ENCODE results near the gene PHF5A.

Gene PHF5A

DNA sequence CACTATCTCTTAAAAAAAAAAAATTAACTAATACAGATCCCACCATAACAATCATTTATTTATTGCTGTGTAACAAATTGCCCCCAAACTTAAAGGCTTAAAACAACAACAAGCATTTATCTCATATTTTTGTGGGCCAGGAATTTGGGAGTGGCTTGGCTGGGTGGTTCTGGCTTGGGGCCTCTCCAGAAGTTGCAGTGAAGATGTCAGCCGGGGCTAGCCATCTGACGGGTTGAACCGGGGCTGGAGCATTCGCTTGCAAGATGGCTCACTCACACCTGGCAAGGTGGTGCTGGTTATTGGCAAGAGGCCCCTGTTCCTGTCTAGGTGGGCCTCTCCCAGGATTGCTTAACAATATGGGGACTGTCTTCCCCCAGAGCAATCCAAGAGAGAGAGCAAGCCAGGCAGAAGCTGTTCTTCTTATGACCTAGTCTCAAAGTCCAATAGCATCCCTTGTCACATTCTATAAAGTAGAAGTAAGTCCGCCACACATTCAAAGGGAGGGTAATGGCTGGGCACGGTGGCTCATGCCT is 29.9 kb upstream of the PHF5A start:
- Histone ChIP-seq H4K20me1 (ENCODE audit: insufficient read depth, low read length) (peaks cover 36% of the 10 kb centered on the region), H3K36me3 (ENCODE audit: insufficient read depth, low read length) (peaks cover 31% of the 10 kb centered on the region), H3K9me3 (ENCODE audit: insufficient read depth, low read length, severe bottlenecking) (no peaks in the 10 kb centered on the region), H3K9ac (ENCODE audit: low read depth, low read length) (no peak overlapping the region), H3K27ac (ENCODE audit: low read length) (no peak overlapping the region), H3K4me3 (ENCODE audit: low read depth in 1 of 2, low read length in 2 of 2) (no peak overlapping the region), H3K4me1 (ENCODE audit: insufficient read depth, low read length) (no peaks in the 10 kb centered on the region), H3K4me2 (ENCODE audit: insufficient read depth, low read length) (no peak overlapping the region), H3K79me2 (ENCODE audit: insufficient read depth, low read length) (peaks cover 57% of the 10 kb centered on the region), H2AFZ (ENCODE audit: low read depth, low read length) (no peak overlapping the region), H3K27me3 (ENCODE audit: insufficient read depth, low read length, poor library complexity) (no peaks in the 10 kb centered on the region)
- ATAC-seq (ENCODE audit: insufficient read depth, low read depth) (no peak), DNase-seq (no peak)
- TF ChIP-seq EZH2 (IDR thresholded peaks at IDR 0.05; ENCODE audit: borderline replicate concordance, low read depth, low read length, severe bottlenecking) (no peak), CTCF (IDR thresholded peaks at IDR 0.05; ENCODE audit: borderline replicate concordance, extremely low read depth, low read length, poor library complexity, severe bottlenecking) (no peak)

DNA sequence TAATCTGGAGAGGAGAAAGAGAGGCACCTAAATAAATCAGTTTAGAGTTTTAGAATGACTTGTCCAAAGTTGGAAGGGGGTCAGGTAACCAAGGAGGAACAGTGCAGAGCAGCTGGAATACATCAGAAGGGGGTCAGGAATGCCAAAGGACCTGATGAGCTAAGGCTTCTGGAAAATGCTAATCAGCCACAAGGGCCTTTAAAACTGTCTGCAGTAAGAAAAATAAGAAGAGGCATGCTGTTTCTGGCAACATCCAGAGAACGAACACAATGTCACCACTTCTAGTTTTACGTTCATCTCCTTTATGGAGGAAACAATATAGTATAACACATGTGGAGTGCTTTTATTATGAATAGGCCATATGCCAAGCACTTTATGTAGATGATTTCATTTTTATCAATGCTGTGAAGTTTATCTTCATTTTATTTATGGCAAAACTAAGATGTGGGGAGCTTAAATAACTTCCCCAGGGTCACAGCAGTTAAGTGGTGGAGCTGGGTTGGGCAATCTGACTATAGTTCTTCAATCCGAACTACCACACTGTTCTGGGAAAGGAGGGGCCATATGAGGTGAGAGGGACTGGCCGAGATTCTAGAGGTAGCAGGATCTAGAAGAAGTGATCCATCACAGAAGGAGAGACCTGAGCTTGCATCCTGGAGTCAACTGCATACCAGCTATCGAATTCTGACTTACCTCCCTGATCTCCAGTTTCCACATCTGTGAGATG is 23.0 kb upstream of the PHF5A start:
- Histone ChIP-seq H4K20me1 (ENCODE audit: insufficient read depth, low read length) (peaks cover 32% of the 10 kb centered on the region), H3K4me2 (ENCODE audit: insufficient read depth, low read length) (no peak overlapping the region), H3K79me2 (ENCODE audit: insufficient read depth, low read length) (peaks cover 90% of the 10 kb centered on the region), H3K27me3 (ENCODE audit: insufficient read depth, low read length, poor library complexity) (no peaks in the 10 kb centered on the region), H3K9ac (ENCODE audit: low read depth, low read length) (no peak overlapping the region), H2AFZ (ENCODE audit: low read depth, low read length) (no peak overlapping the region), H3K27ac (ENCODE audit: low read length) (no peak overlapping the region), H3K4me1 (ENCODE audit: insufficient read depth, low read length) (no peaks in the 10 kb centered on the region), H3K9me3 (ENCODE audit: insufficient read depth, low read length, severe bottlenecking) (no peaks in the 10 kb centered on the region), H3K36me3 (ENCODE audit: insufficient read depth, low read length) (peaks cover 14% of the 10 kb centered on the region; the same call in 1 of the 2 replicates), H3K4me3 (ENCODE audit: low read depth in 1 of 2, low read length in 2 of 2) (no peak overlapping the region)
- TF ChIP-seq EZH2 (IDR thresholded peaks at IDR 0.05; ENCODE audit: borderline replicate concordance, low read depth, low read length, severe bottlenecking) = no peak
- TF ChIP-seq CTCF (IDR thresholded peaks at IDR 0.05; ENCODE audit: borderline replicate concordance, extremely low read depth, low read length, poor library complexity, severe bottlenecking) = no peak
- ATAC-seq (ENCODE audit: insufficient read depth, low read depth) (no peak), DNase-seq (no peak)

DNA sequence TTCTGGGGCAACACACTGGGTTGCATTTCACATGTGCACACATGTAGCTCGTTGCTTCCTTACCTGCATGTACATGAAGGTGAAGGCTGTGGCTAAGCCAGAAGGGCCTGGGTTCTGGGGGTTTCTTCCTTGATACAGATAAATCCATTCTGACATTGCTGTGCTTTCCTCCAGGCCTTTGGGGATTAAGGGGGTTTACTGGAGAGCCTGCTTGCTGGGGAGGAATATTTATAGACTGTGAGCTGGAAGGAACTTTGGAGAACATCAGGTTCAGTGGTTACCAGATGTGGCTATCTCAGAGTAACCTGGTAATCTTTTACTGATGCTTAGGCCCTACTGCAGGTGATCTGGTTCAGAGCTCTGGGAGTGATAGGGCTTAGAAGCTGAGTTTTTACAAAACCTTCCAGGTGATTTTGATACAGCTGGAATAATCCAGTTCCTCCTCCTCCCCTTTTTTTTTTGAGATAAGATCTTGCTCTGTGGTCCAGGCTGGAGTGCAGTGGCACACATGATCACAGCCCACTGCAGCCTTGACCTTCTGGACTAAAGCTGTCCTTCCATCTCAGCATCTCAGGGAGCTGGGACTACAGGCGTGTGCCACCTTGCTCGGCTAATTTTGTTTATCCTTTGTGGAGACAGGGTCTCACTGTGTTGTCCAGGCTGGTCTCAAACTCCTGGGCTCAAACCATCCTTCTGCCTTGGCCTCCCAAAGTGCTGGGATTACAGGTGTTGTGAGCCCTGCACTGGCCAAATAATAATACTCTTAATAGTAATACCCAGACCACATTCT is 20.3 kb upstream of the PHF5A start:
- Histone ChIP-seq H4K20me1 (ENCODE audit: insufficient read depth, low read length) (peaks cover 30% of the 10 kb centered on the region), H3K79me2 (ENCODE audit: insufficient read depth, low read length) (peaks cover 92% of the 10 kb centered on the region), H2AFZ (ENCODE audit: low read depth, low read length) (no peak overlapping the region), H3K4me3 (ENCODE audit: low read depth in 1 of 2, low read length in 2 of 2) (no peak overlapping the region), H3K27ac (ENCODE audit: low read length) (no peak overlapping the region), H3K9ac (ENCODE audit: low read depth, low read length) (no peak overlapping the region), H3K36me3 (ENCODE audit: insufficient read depth, low read length) (peaks cover 10% of the 10 kb centered on the region; the same call in 1 of the 2 replicates), H3K9me3 (ENCODE audit: insufficient read depth, low read length, severe bottlenecking) (no peaks in the 10 kb centered on the region), H3K27me3 (ENCODE audit: insufficient read depth, low read length, poor library complexity) (no peaks in the 10 kb centered on the region), H3K4me2 (ENCODE audit: insufficient read depth, low read length) (no peak overlapping the region), H3K4me1 (ENCODE audit: insufficient read depth, low read length) (no peaks in the 10 kb centered on the region)
- TF ChIP-seq CTCF (IDR thresholded peaks at IDR 0.05; ENCODE audit: borderline replicate concordance, extremely low read depth, low read length, poor library complexity, severe bottlenecking) (no peak), EZH2 (IDR thresholded peaks at IDR 0.05; ENCODE audit: borderline replicate concordance, low read depth, low read length, severe bottlenecking) (no peak)
- ATAC-seq (ENCODE audit: insufficient read depth, low read depth) = no peak
- DNase-seq = no peak
